ENCODE measurements around the gene MS4A8. TPM values are rescaled to one million over a fixed set of nuclear protein-coding genes. Genes with fewer than 3 reads are reported as not detected.

MS4A8 gene
- total and polyA plus RNA-seq, 10 of the 15 experiments (the other 5 are each of a cell fraction or from before 2014, with no cell fraction given) = 0.04 TPM; not detected in 9

- 50% methylated on average over 1 of the region's 1 CpG for WGBS (ENCODE audit: insufficient coverage, insufficient replicate concordance, low lambda C conversion rate, missing lambda C conversion rate)
- in situ Hi-C loops (cut with MboI) (no loop called here), intact Hi-C loops (cut with micrococcal nuclease; ENCODE audit: unreplicated experiment) (no loop called here)
- POLR2A ChIA-PET = no interaction called here
- Histone ChIP-seq H2AFZ (ENCODE audit: control insufficient read depth, low read depth, low read length) (no peak overlapping the region), H3K79me2 (ENCODE audit: control insufficient read depth, insufficient read depth, low read length) (no peaks in the 10 kb centered on the region), H4K20me1 (ENCODE audit: control insufficient read depth, insufficient read depth) (no peaks in the 10 kb centered on the region), H3K4me3 (no peak overlapping the region), H3K27ac (ENCODE audit: control insufficient read depth, insufficient read depth) (no peak overlapping the region), H3K4me1 (ENCODE audit: control insufficient read depth, insufficient read depth, low read length) (no peaks in the 10 kb centered on the region), H3K9ac (ENCODE audit: control insufficient read depth, insufficient read depth, low read length) (no peak overlapping the region), H3K4me2 (ENCODE audit: control insufficient read depth, insufficient read depth) (no peak overlapping the region), H3K9me3 (replicated peaks; ENCODE audit: control insufficient read depth, insufficient read depth, low read length) (no peaks in the 10 kb centered on the region), H3K36me3 (ENCODE audit: control insufficient read depth in 2 of 2, insufficient read depth in 2 of 2, low read length in 1 of 2) (no peaks in the 10 kb centered on the region), H3K27me3 (replicated peaks in 1 of 2; ENCODE audit: control insufficient read depth in 2 of 2, insufficient read depth in 2 of 2, low read length in 1 of 2) (no peaks in the 10 kb centered on the region)
- TF ChIP-seq MXI1 (IDR thresholded peaks at IDR 0.05; ENCODE audit: low read depth, low read length) = no peak
- no peak for TF ChIP-seq SREBF1 (IDR thresholded peaks at IDR 0.05; ENCODE audit: low read length)
- TF ChIP-seq STAT3 (IDR thresholded peaks at IDR 0.05; ENCODE audit: low read depth, low read length) = no peak
- TF ChIP-seq, protein P1, sequence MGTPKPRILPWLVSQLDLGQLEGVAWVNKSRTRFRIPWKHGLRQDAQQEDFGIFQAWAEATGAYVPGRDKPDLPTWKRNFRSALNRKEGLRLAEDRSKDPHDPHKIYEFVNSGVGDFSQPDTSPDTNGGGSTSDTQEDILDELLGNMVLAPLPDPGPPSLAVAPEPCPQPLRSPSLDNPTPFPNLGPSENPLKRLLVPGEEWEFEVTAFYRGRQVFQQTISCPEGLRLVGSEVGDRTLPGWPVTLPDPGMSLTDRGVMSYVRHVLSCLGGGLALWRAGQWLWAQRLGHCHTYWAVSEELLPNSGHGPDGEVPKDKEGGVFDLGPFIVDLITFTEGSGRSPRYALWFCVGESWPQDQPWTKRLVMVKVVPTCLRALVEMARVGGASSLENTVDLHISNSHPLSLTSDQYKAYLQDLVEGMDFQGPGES (IDR thresholded peaks at IDR 0.05) = no peak
- no peak for TF ChIP-seq EP300 (IDR thresholded peaks at IDR 0.05; ENCODE audit: borderline replicate concordance in 1 of 2, control insufficient read depth in 1 of 2, low read depth in 2 of 2, low read length in 2 of 2)
- TF ChIP-seq, protein P2, sequence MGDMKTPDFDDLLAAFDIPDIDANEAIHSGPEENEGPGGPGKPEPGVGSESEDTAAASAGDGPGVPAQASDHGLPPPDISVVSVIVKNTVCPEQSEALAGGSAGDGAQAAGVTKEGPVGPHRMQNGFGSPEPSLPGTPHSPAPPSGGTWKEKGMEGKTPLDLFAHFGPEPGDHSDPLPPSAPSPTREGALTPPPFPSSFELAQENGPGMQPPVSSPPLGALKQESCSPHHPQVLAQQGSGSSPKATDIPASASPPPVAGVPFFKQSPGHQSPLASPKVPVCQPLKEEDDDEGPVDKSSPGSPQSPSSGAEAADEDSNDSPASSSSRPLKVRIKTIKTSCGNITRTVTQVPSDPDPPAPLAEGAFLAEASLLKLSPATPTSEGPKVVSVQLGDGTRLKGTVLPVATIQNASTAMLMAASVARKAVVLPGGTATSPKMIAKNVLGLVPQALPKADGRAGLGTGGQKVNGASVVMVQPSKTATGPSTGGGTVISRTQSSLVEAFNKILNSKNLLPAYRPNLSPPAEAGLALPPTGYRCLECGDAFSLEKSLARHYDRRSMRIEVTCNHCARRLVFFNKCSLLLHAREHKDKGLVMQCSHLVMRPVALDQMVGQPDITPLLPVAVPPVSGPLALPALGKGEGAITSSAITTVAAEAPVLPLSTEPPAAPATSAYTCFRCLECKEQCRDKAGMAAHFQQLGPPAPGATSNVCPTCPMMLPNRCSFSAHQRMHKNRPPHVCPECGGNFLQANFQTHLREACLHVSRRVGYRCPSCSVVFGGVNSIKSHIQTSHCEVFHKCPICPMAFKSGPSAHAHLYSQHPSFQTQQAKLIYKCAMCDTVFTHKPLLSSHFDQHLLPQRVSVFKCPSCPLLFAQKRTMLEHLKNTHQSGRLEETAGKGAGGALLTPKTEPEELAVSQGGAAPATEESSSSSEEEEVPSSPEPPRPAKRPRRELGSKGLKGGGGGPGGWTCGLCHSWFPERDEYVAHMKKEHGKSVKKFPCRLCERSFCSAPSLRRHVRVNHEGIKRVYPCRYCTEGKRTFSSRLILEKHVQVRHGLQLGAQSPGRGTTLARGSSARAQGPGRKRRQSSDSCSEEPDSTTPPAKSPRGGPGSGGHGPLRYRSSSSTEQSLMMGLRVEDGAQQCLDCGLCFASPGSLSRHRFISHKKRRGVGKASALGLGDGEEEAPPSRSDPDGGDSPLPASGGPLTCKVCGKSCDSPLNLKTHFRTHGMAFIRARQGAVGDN (IDR thresholded peaks at IDR 0.05) = no peak
- TF ChIP-seq MLLT1 (IDR thresholded peaks at IDR 0.05) = no peak
- no peak for TF ChIP-seq KLF5 (IDR thresholded peaks at IDR 0.05; ENCODE audit: partially characterized antibody)
- BruUV-seq (replicated peaks) = no TSS peak
- ATAC-seq (no peak), FAIRE-seq (no peak), DNase-seq (ENCODE audit: low read depth, low spot score) (no peak)
- CTCF ChIA-PET = no interaction called here
- SMC1A ChIA-PET (ENCODE audit: uncharacterized antibody, unreplicated experiment) = no interaction called here
- RAD21 ChIA-PET (ENCODE audit: unreplicated experiment) = no interaction called here
Measured at GRCh38 chr11:60725592-60725991, 26.2 kb downstream of the MS4A8 start.

Data from GM12878 (cell line).